Liver (tissue), 9 donors: ENCODE measurements around the gene ITIH5. TPM values are rescaled to one million over a fixed set of nuclear protein-coding genes. Genes with fewer than 3 reads are reported as not detected.
A peak's percentile ranks its signal among the peaks of the same experiment; 100 is the strongest.

Experiments used
- DNase-seq: peaks from one replicate; pipeline ENCODE4 v3.0.0-alpha.2; 2017; ENCODE audit warnings: low spot score
- H3K27ac ChIP-seq, 2 donors: one replicate each; pipeline ENCODE4 v1.7.0; 2013; ENCODE audit warnings: inconsistent platforms in 2 of 2, low read length in 2 of 2, control low read depth in 1 of 2, low read depth in 1 of 2, mild to moderate bottlenecking in 1 of 2
- H3K27me3 ChIP-seq, 4 donors: one replicate each; pipeline versions ENCODE4 v1.6.1 to v1.7.0; 2013; ENCODE audit warnings: low read length in 3 of 4, inconsistent platforms in 1 of 4, mild to moderate bottlenecking in 1 of 4, moderate library complexity in 1 of 4; ENCODE audit not compliant: control insufficient read depth in 4 of 4, insufficient read depth in 4 of 4
- H3K36me3 ChIP-seq, 4 donors: one replicate each; pipeline versions ENCODE4 v1.6.1 to v1.7.0; 2013; ENCODE audit warnings: low read length in 3 of 4, mild to moderate bottlenecking in 3 of 4, low read depth in 1 of 4, moderate library complexity in 1 of 4; ENCODE audit not compliant: control insufficient read depth in 4 of 4, insufficient read depth in 3 of 4
- H3K4me1 ChIP-seq, 4 donors: one replicate each; pipeline versions ENCODE4 v1.6.1 to v1.7.0; 2013; ENCODE audit warnings: low read length in 3 of 4, mild to moderate bottlenecking in 3 of 4, moderate library complexity in 1 of 4; ENCODE audit not compliant: control insufficient read depth in 4 of 4, insufficient read depth in 4 of 4
- H3K4me3 ChIP-seq, 3 donors: one replicate each; pipeline versions ENCODE4 v1.6.1 to v1.7.0; 2013; ENCODE audit warnings: low read length in 3 of 3, control low read depth in 1 of 3, low read depth in 1 of 3, mild to moderate bottlenecking in 1 of 3
- H3K9ac ChIP-seq, 2 donors: one replicate each; pipeline ENCODE4 v1.7.0; 2013; ENCODE audit warnings: low read length in 2 of 2, mild to moderate bottlenecking in 2 of 2, moderate library complexity in 2 of 2, control low read depth in 1 of 2, low read depth in 1 of 2
- H3K9me3 ChIP-seq, 4 donors: one replicate each; pipeline versions ENCODE4 v1.6.1 to v1.7.0; 2013; ENCODE audit warnings: low read length in 3 of 4; ENCODE audit not compliant: control insufficient read depth in 4 of 4
- EGR1 ChIP-seq, 2 donors: IDR thresholded peaks; 2 replicates each; pipeline ENCODE4 v1.6.1; 2016 to 2018; ENCODE audit warnings: antibody characterized with exemption in 2 of 2, low read depth in 2 of 2
- FOXA1 ChIP-seq: IDR thresholded peaks from 2 replicates; pipeline ENCODE4 v1.6.1; 2016; ENCODE audit warnings: antibody characterized with exemption
- FOXA2 ChIP-seq: IDR thresholded peaks from 2 replicates; pipeline ENCODE4 v1.6.1; 2016; ENCODE audit warnings: antibody characterized with exemption
- GABPA ChIP-seq, 2 donors: IDR thresholded peaks in 1 of 2; conservative IDR thresholded peaks in 1 of 2; 2 replicates each; pipeline ENCODE4 v1.6.1; 2016; ENCODE audit warnings: antibody characterized with exemption in 2 of 2, mild to moderate bottlenecking in 1 of 2, moderate library complexity in 1 of 2
- HNF4A ChIP-seq, 2 donors: conservative IDR thresholded peaks; 2 replicates each; pipeline ENCODE4 v1.6.1; 2016; ENCODE audit warnings: antibody characterized with exemption in 2 of 2, mild to moderate bottlenecking in 2 of 2
- HNF4G ChIP-seq: IDR thresholded peaks from 2 replicates; pipeline ENCODE4 v1.6.1; 2016; ENCODE audit warnings: antibody characterized with exemption
- JUND ChIP-seq, 2 donors: IDR thresholded peaks; 2 replicates each; pipeline ENCODE4 v1.6.1; 2016; ENCODE audit warnings: antibody characterized with exemption in 2 of 2
- NR2F2 ChIP-seq: IDR thresholded peaks from 2 replicates; pipeline ENCODE4 v1.6.1; 2016; ENCODE audit warnings: antibody characterized with exemption
- RAD21 ChIP-seq, 2 donors: IDR thresholded peaks; 2 replicates each; pipeline ENCODE4 v1.6.1; 2016; ENCODE audit warnings: antibody characterized with exemption in 2 of 2, mild to moderate bottlenecking in 2 of 2
- RXRA ChIP-seq, 2 donors: IDR thresholded peaks; 2 replicates each; pipeline ENCODE4 v1.6.1; 2017 to 2018; ENCODE audit warnings: antibody characterized with exemption in 2 of 2, mild to moderate bottlenecking in 1 of 2
- SP1 ChIP-seq: IDR thresholded peaks from 2 replicates; pipeline ENCODE4 v1.6.1; 2018; ENCODE audit warnings: antibody characterized with exemption, mild to moderate bottlenecking
- TAF1 ChIP-seq: conservative IDR thresholded peaks from 2 replicates; pipeline ENCODE4 v1.6.1; 2016; ENCODE audit warnings: antibody characterized with exemption, mild to moderate bottlenecking
- YY1 ChIP-seq: IDR thresholded peaks from 2 replicates; pipeline ENCODE4 v1.6.1; 2016; ENCODE audit warnings: antibody characterized with exemption, mild to moderate bottlenecking
- WGBS: extraction: QIAGEN DNeasy Blood & Tissue Kit; methylation state at CpG from one replicate; pipeline ENCODE4 v1.1.7; 2013; 5-methylcytosine and 5-hydroxymethylcytosine counted together
- polyA plus RNA-seq, 2 donors: library from polyadenylated mRNA; stranded (reverse) in 1 of 2; unstranded in 1 of 2; fragments of 200-250 nt in 1 of 2; fragments of >200 nt in 1 of 2; fragmentation: Nextera tagmentation in 1 of 2; extraction: Ambion mirVana in 1 of 2; gene quantifications; one replicate each; pipeline versions ENCODE4 v1.2.1 to v1.2.3, GENCODE V29; 2013 to 2015
- total RNA-seq, 2 donors: library from RNA; depleted of rRNA; stranded (reverse); fragments of >200 nt; gene quantifications; one replicate each; pipeline ENCODE4 v1.2.3, GENCODE V29; 2014
- TF ChIP-seq, protein P1 (sequence below): IDR thresholded peaks from 2 replicates; pipeline ENCODE4 v1.6.1; 2016; ENCODE audit warnings: antibody characterized with exemption
- TF ChIP-seq, protein P2 (sequence below): IDR thresholded peaks from 2 replicates; pipeline ENCODE4 v1.6.1; 2016; ENCODE audit warnings: antibody characterized with exemption
- TF ChIP-seq, protein P3 (sequence below): IDR thresholded peaks from 2 replicates; pipeline ENCODE4 v1.6.1; 2016; ENCODE audit warnings: antibody characterized with exemption
- TF ChIP-seq, protein P4 (sequence below): IDR thresholded peaks from 2 replicates; pipeline ENCODE4 v1.6.1; 2016; ENCODE audit warnings: antibody characterized with exemption, mild to moderate bottlenecking
- TF ChIP-seq, protein P5 (sequence below): fragments of 150-350 bp; IDR thresholded peaks from 2 replicates; pipeline ENCODE4 v1.5.1; 2017; ENCODE audit warnings: improper control_type of control experiment, low read depth, low read length; ENCODE audit not compliant: missing input control
- donor health status: healthy.
- donor health status: healthy.
- donor health status: healthy.
- donor health status: healthy.
- donor health status: healthy.

ITIH5 gene
- total and polyA plus RNA-seq, 4 donors, result 0.60 to 1.3 (median 0.98) TPM

DNA sequence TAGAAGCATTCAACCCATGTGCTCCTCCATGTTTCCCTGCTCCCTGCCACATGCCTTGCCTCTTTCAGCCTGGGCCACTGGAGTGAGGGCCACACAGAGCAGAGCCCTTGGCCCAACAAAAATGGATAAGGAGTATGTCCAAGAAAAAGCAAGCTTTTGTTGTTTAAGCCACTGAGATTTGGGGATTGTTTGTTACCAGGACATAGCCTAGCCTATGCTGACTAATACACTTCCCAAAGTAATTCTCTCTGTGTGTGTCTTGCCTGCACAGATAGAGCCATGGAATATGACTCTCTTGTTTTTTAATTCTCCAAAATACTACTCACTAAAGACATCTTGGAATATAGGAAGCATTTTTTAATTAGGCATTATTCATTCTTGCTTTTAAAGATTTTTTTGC, 22.8 kb upstream of the ITIH5 start:
- peaks cover 0 to 5% (median 1%) of the 10 kb centered on the region in 4 donors for H3K4me1 ChIP-seq
- no peak for DNase-seq
- no peak overlapping the region for H3K9ac ChIP-seq
- H3K36me3 ChIP-seq, result no peaks in the 10 kb centered on the region
- no peak overlapping the region for H3K27ac ChIP-seq
- H3K4me3 ChIP-seq, result no peak overlapping the region
- TF ChIP-seq HNF4G (no peak), TAF1 (no peak), SP1 (no peak), YY1 (no peak), RAD21 (IDR thresholded peaks at IDR 0.05) (no peak), JUND (IDR thresholded peaks at IDR 0.05) (no peak), HNF4A (conservative IDR thresholded peaks at IDR 0.05) (no peak), EGR1 (IDR thresholded peaks at IDR 0.05; ENCODE audit: low read depth in 2 of 2) (no peak)
- TF ChIP-seq, protein P1, sequence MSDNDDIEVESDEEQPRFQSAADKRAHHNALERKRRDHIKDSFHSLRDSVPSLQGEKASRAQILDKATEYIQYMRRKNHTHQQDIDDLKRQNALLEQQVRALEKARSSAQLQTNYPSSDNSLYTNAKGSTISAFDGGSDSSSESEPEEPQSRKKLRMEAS, result no peak
- TF ChIP-seq, protein P2, sequence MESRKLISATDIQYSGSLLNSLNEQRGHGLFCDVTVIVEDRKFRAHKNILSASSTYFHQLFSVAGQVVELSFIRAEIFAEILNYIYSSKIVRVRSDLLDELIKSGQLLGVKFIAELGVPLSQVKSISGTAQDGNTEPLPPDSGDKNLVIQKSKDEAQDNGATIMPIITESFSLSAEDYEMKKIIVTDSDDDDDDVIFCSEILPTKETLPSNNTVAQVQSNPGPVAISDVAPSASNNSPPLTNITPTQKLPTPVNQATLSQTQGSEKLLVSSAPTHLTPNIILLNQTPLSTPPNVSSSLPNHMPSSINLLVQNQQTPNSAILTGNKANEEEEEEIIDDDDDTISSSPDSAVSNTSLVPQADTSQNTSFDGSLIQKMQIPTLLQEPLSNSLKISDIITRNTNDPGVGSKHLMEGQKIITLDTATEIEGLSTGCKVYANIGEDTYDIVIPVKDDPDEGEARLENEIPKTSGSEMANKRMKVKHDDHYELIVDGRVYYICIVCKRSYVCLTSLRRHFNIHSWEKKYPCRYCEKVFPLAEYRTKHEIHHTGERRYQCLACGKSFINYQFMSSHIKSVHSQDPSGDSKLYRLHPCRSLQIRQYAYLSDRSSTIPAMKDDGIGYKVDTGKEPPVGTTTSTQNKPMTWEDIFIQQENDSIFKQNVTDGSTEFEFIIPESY, result no peak
- TF ChIP-seq, protein P3, sequence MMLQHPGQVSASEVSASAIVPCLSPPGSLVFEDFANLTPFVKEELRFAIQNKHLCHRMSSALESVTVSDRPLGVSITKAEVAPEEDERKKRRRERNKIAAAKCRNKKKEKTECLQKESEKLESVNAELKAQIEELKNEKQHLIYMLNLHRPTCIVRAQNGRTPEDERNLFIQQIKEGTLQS, result no peak
- H3K9me3 ChIP-seq, result no peaks in the 10 kb centered on the region
- no peaks in the 10 kb centered on the region for H3K27me3 ChIP-seq

DNA sequence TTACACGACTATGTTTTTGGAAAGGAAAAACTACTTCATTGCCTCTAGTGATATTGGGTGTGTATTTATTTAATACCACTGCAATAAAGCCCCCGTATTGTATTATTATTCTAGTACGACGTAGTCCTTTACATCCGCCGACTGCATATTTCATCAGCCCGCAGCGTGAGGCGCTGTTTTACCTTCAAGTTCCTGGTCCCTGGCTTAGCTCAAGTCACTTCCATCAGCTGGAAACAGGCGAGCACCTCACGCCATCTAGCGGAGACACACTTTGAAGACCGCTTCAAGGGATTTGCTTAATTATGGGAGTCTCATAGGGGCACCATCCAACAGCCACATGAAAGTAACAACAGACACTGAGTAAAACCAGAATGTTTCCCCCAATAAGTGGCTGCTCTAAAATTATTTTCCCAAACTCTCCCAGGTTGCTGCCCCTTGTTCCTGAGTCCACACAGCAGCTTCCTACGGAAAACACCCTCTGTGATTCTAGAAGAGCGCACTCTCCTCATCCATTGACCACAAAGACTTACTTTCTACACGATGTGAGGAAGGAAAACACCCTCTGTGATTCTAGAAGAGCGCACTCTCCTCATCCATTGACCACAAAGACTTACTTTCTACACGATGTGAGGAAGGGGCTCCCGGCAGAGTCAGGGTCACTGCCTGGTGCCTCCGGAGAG, 20.6 kb upstream of the ITIH5 start:
- no peaks in the 10 kb centered on the region for H3K9me3 ChIP-seq
- H3K9ac ChIP-seq, result no peak overlapping the region
- no peaks in the 10 kb centered on the region for H3K27me3 ChIP-seq
- no peaks in the 10 kb centered on the region for H3K36me3 ChIP-seq
- H3K4me3 ChIP-seq, result no peak overlapping the region
- WGBS, result 25% methylated on average over 20 of the region's 20 CpGs
- peak; percentile 60 for DNase-seq
- no peak for TF ChIP-seq EGR1 (IDR thresholded peaks at IDR 0.05; ENCODE audit: low read depth in 2 of 2)
- TF ChIP-seq HNF4A (conservative IDR thresholded peaks at IDR 0.05), result peak; percentile 22 to 54
- TF ChIP-seq NR2F2, result no peak
- TF ChIP-seq, protein P2, result no peak
- no peak for TF ChIP-seq GABPA (IDR thresholded peaks at IDR 0.05 in 1 of 2, conservative IDR thresholded peaks at IDR 0.05 in 1 of 2)
- no peak for TF ChIP-seq FOXA2
- TF ChIP-seq, protein P4, sequence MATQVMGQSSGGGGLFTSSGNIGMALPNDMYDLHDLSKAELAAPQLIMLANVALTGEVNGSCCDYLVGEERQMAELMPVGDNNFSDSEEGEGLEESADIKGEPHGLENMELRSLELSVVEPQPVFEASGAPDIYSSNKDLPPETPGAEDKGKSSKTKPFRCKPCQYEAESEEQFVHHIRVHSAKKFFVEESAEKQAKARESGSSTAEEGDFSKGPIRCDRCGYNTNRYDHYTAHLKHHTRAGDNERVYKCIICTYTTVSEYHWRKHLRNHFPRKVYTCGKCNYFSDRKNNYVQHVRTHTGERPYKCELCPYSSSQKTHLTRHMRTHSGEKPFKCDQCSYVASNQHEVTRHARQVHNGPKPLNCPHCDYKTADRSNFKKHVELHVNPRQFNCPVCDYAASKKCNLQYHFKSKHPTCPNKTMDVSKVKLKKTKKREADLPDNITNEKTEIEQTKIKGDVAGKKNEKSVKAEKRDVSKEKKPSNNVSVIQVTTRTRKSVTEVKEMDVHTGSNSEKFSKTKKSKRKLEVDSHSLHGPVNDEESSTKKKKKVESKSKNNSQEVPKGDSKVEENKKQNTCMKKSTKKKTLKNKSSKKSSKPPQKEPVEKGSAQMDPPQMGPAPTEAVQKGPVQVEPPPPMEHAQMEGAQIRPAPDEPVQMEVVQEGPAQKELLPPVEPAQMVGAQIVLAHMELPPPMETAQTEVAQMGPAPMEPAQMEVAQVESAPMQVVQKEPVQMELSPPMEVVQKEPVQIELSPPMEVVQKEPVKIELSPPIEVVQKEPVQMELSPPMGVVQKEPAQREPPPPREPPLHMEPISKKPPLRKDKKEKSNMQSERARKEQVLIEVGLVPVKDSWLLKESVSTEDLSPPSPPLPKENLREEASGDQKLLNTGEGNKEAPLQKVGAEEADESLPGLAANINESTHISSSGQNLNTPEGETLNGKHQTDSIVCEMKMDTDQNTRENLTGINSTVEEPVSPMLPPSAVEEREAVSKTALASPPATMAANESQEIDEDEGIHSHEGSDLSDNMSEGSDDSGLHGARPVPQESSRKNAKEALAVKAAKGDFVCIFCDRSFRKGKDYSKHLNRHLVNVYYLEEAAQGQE, result no peak
- TF ChIP-seq RXRA (IDR thresholded peaks at IDR 0.05), result no peak
- TF ChIP-seq, protein P5, sequence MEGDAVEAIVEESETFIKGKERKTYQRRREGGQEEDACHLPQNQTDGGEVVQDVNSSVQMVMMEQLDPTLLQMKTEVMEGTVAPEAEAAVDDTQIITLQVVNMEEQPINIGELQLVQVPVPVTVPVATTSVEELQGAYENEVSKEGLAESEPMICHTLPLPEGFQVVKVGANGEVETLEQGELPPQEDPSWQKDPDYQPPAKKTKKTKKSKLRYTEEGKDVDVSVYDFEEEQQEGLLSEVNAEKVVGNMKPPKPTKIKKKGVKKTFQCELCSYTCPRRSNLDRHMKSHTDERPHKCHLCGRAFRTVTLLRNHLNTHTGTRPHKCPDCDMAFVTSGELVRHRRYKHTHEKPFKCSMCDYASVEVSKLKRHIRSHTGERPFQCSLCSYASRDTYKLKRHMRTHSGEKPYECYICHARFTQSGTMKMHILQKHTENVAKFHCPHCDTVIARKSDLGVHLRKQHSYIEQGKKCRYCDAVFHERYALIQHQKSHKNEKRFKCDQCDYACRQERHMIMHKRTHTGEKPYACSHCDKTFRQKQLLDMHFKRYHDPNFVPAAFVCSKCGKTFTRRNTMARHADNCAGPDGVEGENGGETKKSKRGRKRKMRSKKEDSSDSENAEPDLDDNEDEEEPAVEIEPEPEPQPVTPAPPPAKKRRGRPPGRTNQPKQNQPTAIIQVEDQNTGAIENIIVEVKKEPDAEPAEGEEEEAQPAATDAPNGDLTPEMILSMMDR, result peak; percentile 87
- TF ChIP-seq JUND (IDR thresholded peaks at IDR 0.05), result no peak
- no peak for TF ChIP-seq FOXA1
- TF ChIP-seq, protein P3, result no peak
- TF ChIP-seq HNF4G, result peak; percentile 17
- TF ChIP-seq YY1, result no peak
- no peak for TF ChIP-seq TAF1
- TF ChIP-seq SP1, result no peak
- TF ChIP-seq, protein P1, result no peak
- peak; percentile 98 to 99 for TF ChIP-seq RAD21 (IDR thresholded peaks at IDR 0.05)
- no peak overlapping the region for H3K27ac ChIP-seq
- H3K4me1 ChIP-seq, result peaks cover 0 to 5% (median 1%) of the 10 kb centered on the region in 4 donors
